HepG2 (cell line): ENCODE results near the gene DNMT3L. TPM values are rescaled to one million over a fixed set of nuclear protein-coding genes. Genes with fewer than 3 reads are reported as not detected.
"Not testable (repeated sequence)": the region's sequence is repeated elsewhere in the genome, so short reads cannot be mapped to it uniquely, and the experiment has no call there.

Source experiments
- ATAC-seq: fragments of 200-7000 bp; cut with Tn5 transposase; 3 replicates; pipeline ENCODE4 v1.9.1; 2020; ENCODE audit warnings: mild to moderate bottlenecking, moderate library complexity
- BruUV-seq: library from RNA; stranded (reverse); fragments of 400-500 nt; replicated peaks from 2 replicates; lab custom pipeline; 2021; lab: Mats Ljungman, UMichigan
- CTCF ChIA-PET: fragments of 300-600 bp; formaldehyde crosslinking; extraction: SDS; loops from one replicate; lab custom pipeline; 2021; ENCODE audit warnings: low total read pairs, inconsistent platforms, low intra/inter-chr PET ratio; lab: Yijun Ruan, JAX
- POLR2A ChIA-PET: fragments of 350-600 bp; sonication (Branson Sonifier 250); formaldehyde crosslinking; loops from one replicate; lab custom pipeline; 2020; ENCODE audit warnings: antibody characterized with exemption, inconsistent platforms; lab: Yijun Ruan, JAX
- DNase-seq: peaks from one replicate; pipeline ENCODE4 v3.0.0-alpha.2; 2015; ENCODE audit warnings: low spot score
- FAIRE-seq: peaks from 3 replicates; lab custom pipeline; 2011; peaks lifted over from hg19 to GRCh38; lab: Jason Lieb, UNC
- H2AFZ ChIP-seq: one replicate; pipeline ENCODE4 v1.6.1; 2011; ENCODE audit warnings: low read length, inconsistent platforms
- H3K27ac ChIP-seq: fragments of 300-600 bp; 3 replicates; pipeline ENCODE4 v1.8.0; 2011; ENCODE audit warnings: mixed run types, mild to moderate bottlenecking, mixed read lengths, low read length, inconsistent platforms; ENCODE audit not compliant: insufficient read depth; ENCODE audit errors: extremely low read length
- H3K27me3 ChIP-seq, 2 experiments: fragments of 200-600 bp in 1 of 2; 2 replicates in 1 of 2; 3 replicates in 1 of 2; pipeline versions ENCODE4 v1.6.0 to v1.8.0; 2011; ENCODE audit warnings: low read length in 2 of 2, mild to moderate bottlenecking in 2 of 2, moderate library complexity in 2 of 2, inconsistent platforms in 1 of 2; ENCODE audit not compliant: insufficient read depth in 2 of 2, control insufficient read depth in 1 of 2
- H3K36me3 ChIP-seq, 2 experiments: fragments of 200-600 bp in 1 of 2; replicated peaks in 1 of 2; 2 replicates in 1 of 2; 3 replicates in 1 of 2; pipeline versions ENCODE4 v1.5.1 to v1.8.0; 2011; ENCODE audit warnings: low read length in 2 of 2, inconsistent platforms in 1 of 2; ENCODE audit not compliant: insufficient read depth in 2 of 2, control insufficient read depth in 1 of 2
- H3K4me1 ChIP-seq: 2 replicates; pipeline ENCODE4 v1.5.1; 2012; ENCODE audit warnings: low read length, inconsistent platforms; ENCODE audit not compliant: insufficient read depth
- H3K4me2 ChIP-seq: 2 replicates; pipeline ENCODE4 v1.6.0; 2011; ENCODE audit warnings: low read depth, low read length, inconsistent platforms
- H3K4me3 ChIP-seq, 3 experiments: fragments of 200-600 bp in 1 of 3; sonication (generic), shearing (Covaris generic) in 1 of 3; replicated peaks in 1 of 3; 2 replicates each; pipeline ENCODE4 v1.5.1; 2011 to 2016; ENCODE audit warnings: low read length in 3 of 3, inconsistent platforms in 2 of 3, low read depth in 2 of 3, mild to moderate bottlenecking in 2 of 3, control low read depth in 1 of 3, mixed read lengths in 1 of 3; ENCODE audit not compliant: insufficient read depth in 1 of 3
- H3K79me2 ChIP-seq: one replicate; pipeline ENCODE4 v1.6.1; 2011; ENCODE audit warnings: low read length, inconsistent platforms; ENCODE audit not compliant: insufficient read depth
- H3K9ac ChIP-seq: 2 replicates; pipeline ENCODE4 v1.6.0; 2011; ENCODE audit warnings: mild to moderate bottlenecking, low read depth, low read length, inconsistent platforms; ENCODE audit not compliant: insufficient read depth
- H3K9me3 ChIP-seq: 2 replicates; pipeline ENCODE4 v1.5.1; 2012; ENCODE audit warnings: mild to moderate bottlenecking, low read length
- H4K20me1 ChIP-seq: 2 replicates; pipeline ENCODE4 v1.6.0; 2011; ENCODE audit warnings: inconsistent platforms, mild to moderate bottlenecking, low read length, moderate library complexity; ENCODE audit not compliant: insufficient read depth
- WGBS: methylation state at CpG from one replicate; pipeline ENCODE4 v1.1.6; 2017; ENCODE audit warnings: low lambda C conversion rate; 5-methylcytosine and 5-hydroxymethylcytosine counted together
- in situ Hi-C: cut with HindIII; loops from 2 replicates; pipeline ENCODE4 v1.10.0; 2017; ENCODE audit warnings: low pct_unique_long_range_greater_than_20kb; ENCODE audit not compliant: extremely low pct_ligation_motif_present
- intact Hi-C: fragments of 100-400 bp; cut with micrococcal nuclease; formaldehyde crosslinking; loops from one replicate; pipeline ENCODE4 v1.10.0; 2022; ENCODE audit not compliant: unreplicated experiment
- polyA plus RNA-seq, 8 experiments: library from polyadenylated mRNA; depleted of rRNA in 3 of 8; stranded (reverse) in 7 of 8; unstranded in 1 of 8; fragments of >200 nt; fragmentation: Illumina TruSeq in 4 of 8; extraction: Trizol in 4 of 8; gene quantifications; 2 replicates each; pipeline versions ENCODE4 v1.2.1 to v1.2.3, GENCODE V29; 2011 to 2016; ENCODE audit warnings: low read depth in 4 of 8, missing spikeins in 1 of 8, mixed read lengths in 1 of 8; ENCODE audit not compliant: insufficient read depth in 1 of 8
- total RNA-seq, 5 experiments: library from RNA; depleted of rRNA; stranded (reverse); fragments of >200 nt; fragmentation: Illumina TruSeq; extraction: Trizol; gene quantifications; 2 replicates each; pipeline ENCODE4 v1.2.3, GENCODE V29; 2016; ENCODE audit warnings: low read depth in 1 of 5

The DNMT3L gene
- total and polyA plus RNA-seq, 2 of the 13 experiments (the other 11 are each of a cell fraction or from before 2014, with no cell fraction given) = 0.75 to 1.7 TPM

DNA sequence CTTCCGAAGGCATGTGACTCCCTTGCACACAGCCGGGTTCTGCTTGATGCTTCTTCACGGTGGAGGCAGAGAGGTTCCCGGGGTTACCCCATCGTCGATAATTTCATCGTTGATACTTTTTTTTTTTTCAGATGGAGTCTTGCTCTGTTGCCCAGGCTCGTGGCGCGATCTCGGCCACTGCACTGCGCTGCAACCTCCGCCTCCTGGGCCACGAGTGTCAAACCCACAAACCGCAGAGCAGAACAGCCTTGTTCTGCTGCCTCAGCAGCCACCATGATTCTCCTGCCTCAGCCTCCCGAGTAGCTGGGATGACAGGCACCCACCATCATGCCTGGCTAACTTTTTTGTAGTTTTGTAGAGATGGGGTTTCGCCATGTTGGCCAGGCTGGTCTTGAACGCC lies 41.0 kb downstream of the DNMT3L start:
- H3K27ac ChIP-seq, POLR2A ChIA-PET, CTCF ChIA-PET, H3K4me2 ChIP-seq, H3K9ac ChIP-seq, H3K79me2 ChIP-seq, H2AFZ ChIP-seq, DNase-seq, H3K4me1 ChIP-seq, H4K20me1 ChIP-seq, in situ Hi-C loops, ATAC-seq, H3K9me3 ChIP-seq, intact Hi-C loops, FAIRE-seq, BruUV-seq, H3K36me3 ChIP-seq, H3K4me3 ChIP-seq, H3K27me3 ChIP-seq: not testable (repeated sequence)
- WGBS = no CpG with 5 or more reads among the region's 18 CpGs

- H2AFZ ChIP-seq, in situ Hi-C loops, CTCF ChIA-PET, DNase-seq, H3K79me2 ChIP-seq, FAIRE-seq, POLR2A ChIA-PET, intact Hi-C loops, H3K9ac ChIP-seq, H3K4me3 ChIP-seq, H3K36me3 ChIP-seq, H3K4me2 ChIP-seq, H3K27me3 ChIP-seq, H3K27ac ChIP-seq, ATAC-seq, BruUV-seq, H4K20me1 ChIP-seq, H3K4me1 ChIP-seq, H3K9me3 ChIP-seq: not testable (repeated sequence)
- no CpG with 5 or more reads among the region's 8 CpGs for WGBS
Observed at GRCh38 chr21:44218461-44218860, 43.2 kb downstream of the DNMT3L start.

DNA sequence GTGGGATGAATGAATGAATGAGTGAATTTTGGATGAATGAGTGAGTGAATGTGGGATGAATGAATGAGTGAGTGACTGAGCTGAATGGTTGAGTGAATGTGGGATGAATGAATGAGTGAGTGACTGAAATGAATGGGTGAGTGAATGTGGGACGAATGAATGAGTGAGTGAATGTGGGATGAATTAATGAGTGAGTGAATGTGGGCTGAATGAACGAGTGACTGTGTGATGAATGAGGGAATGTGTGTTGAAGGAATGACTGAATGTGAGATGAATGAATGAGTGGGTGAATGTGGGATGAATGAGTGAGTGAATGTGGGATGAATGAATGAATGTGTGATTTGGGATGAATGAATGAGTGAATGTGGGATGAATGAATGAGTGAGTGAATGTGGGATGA lies 49.7 kb downstream of the DNMT3L start:
- H3K9me3 ChIP-seq, H3K27ac ChIP-seq, intact Hi-C loops, H3K27me3 ChIP-seq, H3K4me2 ChIP-seq, POLR2A ChIA-PET, BruUV-seq, H3K4me3 ChIP-seq, DNase-seq, H2AFZ ChIP-seq, ATAC-seq, H4K20me1 ChIP-seq, H3K9ac ChIP-seq, H3K4me1 ChIP-seq, in situ Hi-C loops, FAIRE-seq, CTCF ChIA-PET, H3K79me2 ChIP-seq, H3K36me3 ChIP-seq: not testable (repeated sequence)
- WGBS = 7% methylated on average over 2 of the region's 2 CpGs

DNA sequence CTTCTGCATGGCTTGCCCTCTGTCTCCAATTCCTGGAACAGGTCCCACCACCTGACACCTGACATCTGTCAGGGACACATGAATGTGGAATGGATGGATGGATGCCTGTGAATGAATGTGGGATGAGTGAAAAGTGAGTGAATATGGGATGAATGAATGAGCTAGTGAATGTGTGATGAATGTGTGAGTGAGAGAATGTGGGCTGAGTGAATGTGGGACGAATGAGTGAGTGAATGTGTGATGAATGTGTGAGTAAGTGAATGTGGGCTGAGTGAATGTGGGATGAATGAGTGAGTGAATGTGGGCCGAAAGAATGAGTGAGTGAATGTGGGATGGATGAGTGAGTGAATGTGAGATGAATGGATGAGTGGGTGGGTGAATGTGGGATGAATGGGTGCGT lies 50.1 kb downstream of the DNMT3L start:
- H3K4me1 ChIP-seq, FAIRE-seq, BruUV-seq, in situ Hi-C loops, H3K9me3 ChIP-seq, H3K79me2 ChIP-seq, H3K4me2 ChIP-seq, H3K36me3 ChIP-seq, POLR2A ChIA-PET, H4K20me1 ChIP-seq, H2AFZ ChIP-seq, CTCF ChIA-PET, H3K27ac ChIP-seq, H3K4me3 ChIP-seq, H3K27me3 ChIP-seq, H3K9ac ChIP-seq, intact Hi-C loops, DNase-seq, ATAC-seq: not testable (repeated sequence)
- WGBS = 31% methylated on average over 3 of the region's 3 CpGs
